Transverse colon (tissue), 4 donors: ENCODE data around the gene LRRC7. TPM values are rescaled to one million over a fixed set of nuclear protein-coding genes. Genes with fewer than 3 reads are reported as not detected.

ENCODE experiments used
- DNase-seq: peaks from one replicate; pipeline ENCODE4 v3.0.0-alpha.2; 2019
- H3K27ac ChIP-seq, 4 donors: fragments of 200-600 bp; sonication (generic); 2 replicates each; pipeline ENCODE4 v1.5.1; 2016 to 2018; ENCODE audit warnings: inconsistent platforms in 4 of 4
- H3K27me3 ChIP-seq: fragments of 200-600 bp; sonication (generic); 2 replicates; pipeline ENCODE4 v1.5.1; 2017; ENCODE audit warnings: inconsistent platforms
- H3K36me3 ChIP-seq, 4 donors: fragments of 200-600 bp; sonication (generic); 2 replicates each; pipeline ENCODE4 v1.5.1; 2017 to 2019; ENCODE audit warnings: inconsistent platforms in 4 of 4
- H3K4me1 ChIP-seq, 4 donors: fragments of 200-600 bp; sonication (generic); 2 replicates each; pipeline ENCODE4 v1.5.1; 2017 to 2020; ENCODE audit warnings: inconsistent platforms in 4 of 4
- H3K4me3 ChIP-seq, 4 donors: fragments of 200-600 bp; sonication (generic); 1 replicate in 1 of 4; 2 replicates in 3 of 4; pipeline versions ENCODE4 v1.5.1 to v1.6.1; 2017 to 2019; ENCODE audit warnings: inconsistent platforms in 4 of 4
- H3K9me3 ChIP-seq, 2 donors: fragments of 200-600 bp; sonication (generic); 2 replicates each; pipeline ENCODE4 v1.5.1; 2017 to 2019; ENCODE audit warnings: inconsistent platforms in 2 of 2
- CTCF ChIP-seq, 5 experiments: fragments of 200-600 bp in 3 of 5; fragments of 450-650 bp in 2 of 5; sonication (generic) in 3 of 5; IDR thresholded peaks; 1 replicate in 2 of 5; 2 replicates in 3 of 5; pipeline ENCODE4 v1.5.1; 2016 to 2017; ENCODE audit warnings: antibody characterized with exemption in 5 of 5, inconsistent platforms in 3 of 5, mild to moderate bottlenecking in 2 of 5, moderate library complexity in 1 of 5
- EP300 ChIP-seq: sonication (generic); formaldehyde crosslinking; IDR thresholded peaks from one replicate; pipeline ENCODE4 v1.6.1; 2017; ENCODE audit warnings: antibody characterized with exemption, low read depth
- POLR2A ChIP-seq: fragments of 450-650 bp; IDR thresholded peaks from one replicate; pipeline ENCODE4 v1.6.1; 2016; ENCODE audit warnings: antibody characterized with exemption, mild to moderate bottlenecking, moderate library complexity
- POLR2AphosphoS5 ChIP-seq, 3 donors: sonication (generic); formaldehyde crosslinking; IDR thresholded peaks; one replicate each; pipeline ENCODE4 v1.6.1; 2016; ENCODE audit warnings: antibody characterized with exemption in 3 of 3
- WGBS, 2 donors: methylation state at CpG; one replicate each; pipeline ENCODE4 v1.1.5; 2018; ENCODE audit warnings: low coverage in 1 of 2; 5-methylcytosine and 5-hydroxymethylcytosine counted together
- in situ Hi-C, 4 donors: fragments of 200-750 bp; cut with MboI; loops; one replicate each; pipeline versions ENCODE4 v1.15.0 to v1.15.1; 2017; ENCODE audit warnings: low sequenced_read_pairs in 3 of 4, low pct_ligation_motif_present in 1 of 4, low pct_unique_long_range_greater_than_20kb in 1 of 4
- intact Hi-C: fragments of 100-400 bp; cut with DNase I; formaldehyde crosslinking; loops from one replicate; pipeline ENCODE4 v1.15.1; 2023; ENCODE audit warnings: low total_unique reads
- total RNA-seq, 4 donors: library from RNA; depleted of rRNA; stranded (reverse); fragments of >200 nt; gene quantifications; one replicate each; pipeline ENCODE4 v1.1.0, GENCODE V29; 2016

LRRC7 gene
- total RNA-seq, 4 donors from 2014 or later = 0.32 to 1.1 TPM; not detected in 2

GRCh38 chr1:69827732-69828131, 260.0 kb downstream of the LRRC7 start:
- WGBS, 2 donors = 78 to 82% methylated on average over 1 to 2 of the region's 2 CpGs
- in situ Hi-C loops = no loop called here
- Histone ChIP-seq H3K36me3 (no peaks in the 10 kb centered on the region), H3K4me1 (no peaks in the 10 kb centered on the region), H3K27me3 (no peaks in the 10 kb centered on the region), H3K27ac (no peak overlapping the region), H3K4me3 (no peak overlapping the region), H3K9me3 (no peaks in the 10 kb centered on the region)
- no peak for DNase-seq
- intact Hi-C loops = no loop called here
- TF ChIP-seq CTCF (IDR thresholded peaks at IDR 0.05) (no peak), POLR2AphosphoS5 (IDR thresholded peaks at IDR 0.05) (no peak), EP300 (no peak), POLR2A (no peak)

- no peak overlapping the region for H3K27ac ChIP-seq
- H3K9me3 ChIP-seq = no peaks in the 10 kb centered on the region
- intact Hi-C loops = no loop called here
- H3K4me3 ChIP-seq = no peak overlapping the region
- H3K36me3 ChIP-seq = no peaks in the 10 kb centered on the region
- TF ChIP-seq POLR2AphosphoS5 (IDR thresholded peaks at IDR 0.05) (no peak), CTCF (IDR thresholded peaks at IDR 0.05) (no peak), POLR2A (no peak), EP300 (no peak)
- whole genome bisulfite sequencing, 2 donors = 69 to 85% methylated on average over 3 of the region's 3 CpGs
- no peaks in the 10 kb centered on the region for H3K27me3 ChIP-seq
- no peaks in the 10 kb centered on the region for H3K4me1 ChIP-seq
- DNase-seq = no peak
- in situ Hi-C loops = no loop called here
These were observed 265.8 kb downstream of the LRRC7 start for GRCh38 chr1:69833536-69833935.

- in situ Hi-C loops (no loop called here), intact Hi-C loops (no loop called here)
- Histone ChIP-seq H3K27me3 (no peaks in the 10 kb centered on the region), H3K27ac (no peak overlapping the region), H3K9me3 (no peaks in the 10 kb centered on the region), H3K36me3 (no peaks in the 10 kb centered on the region), H3K4me1 (no peaks in the 10 kb centered on the region), H3K4me3 (no peak overlapping the region)
- 62 to 71% methylated on average over 2 of the region's 2 CpGs for WGBS, 2 donors
- TF ChIP-seq POLR2AphosphoS5 (IDR thresholded peaks at IDR 0.05) (no peak), CTCF (IDR thresholded peaks at IDR 0.05) (no peak), POLR2A (no peak), EP300 (no peak)
- no peak for DNase-seq
These were observed 266.6 kb downstream of the LRRC7 start for GRCh38 chr1:69834336-69834735.

GRCh38 chr1:69835955-69836354, 268.2 kb downstream of the LRRC7 start:
- H3K27me3 ChIP-seq = no peaks in the 10 kb centered on the region
- H3K27ac ChIP-seq = no peak overlapping the region
- no peak overlapping the region for H3K4me3 ChIP-seq
- H3K4me1 ChIP-seq = no peaks in the 10 kb centered on the region
- H3K36me3 ChIP-seq = no peaks in the 10 kb centered on the region
- no peaks in the 10 kb centered on the region for H3K9me3 ChIP-seq
- TF ChIP-seq POLR2AphosphoS5 (IDR thresholded peaks at IDR 0.05) (no peak), CTCF (IDR thresholded peaks at IDR 0.05) (no peak), POLR2A (no peak), EP300 (no peak)
- DNase-seq = no peak
- 69 to 82% methylated on average over 2 of the region's 2 CpGs for WGBS, 2 donors
- in situ Hi-C loops (no loop called here), intact Hi-C loops (no loop called here)
